Parathyroid adenoma (tissue), 2 donors: ENCODE measurements around the gene IGFL1.
A peak's percentile ranks its signal among the peaks of the same experiment; 100 is the strongest.
"Not testable (repeated sequence)": the region's sequence is repeated elsewhere in the genome, so short reads cannot be mapped to it uniquely, and the experiment has no call there.

Experiments used
- H2AFZ ChIP-seq: fragments of 300-600 bp; sonication (generic); one replicate; pipeline ENCODE4 v1.7.0; 2017; ENCODE audit warnings: antibody characterized with exemption, mild to moderate bottlenecking
- H3K27ac ChIP-seq: fragments of 300-600 bp; sonication (generic); one replicate; pipeline ENCODE4 v1.7.0; 2017
- H3K27me3 ChIP-seq: fragments of 300-600 bp; sonication (generic); one replicate; pipeline ENCODE4 v1.7.0; 2017; ENCODE audit warnings: low read length; ENCODE audit not compliant: control insufficient read depth, insufficient read depth
- H3K36me3 ChIP-seq: fragments of 300-600 bp; sonication (generic); one replicate; pipeline ENCODE4 v1.7.0; 2017; ENCODE audit warnings: low read length; ENCODE audit not compliant: control insufficient read depth, insufficient read depth
- H3K4me1 ChIP-seq: fragments of 300-600 bp; sonication (generic); one replicate; pipeline ENCODE4 v1.7.0; 2017; ENCODE audit warnings: control low read depth
- H3K4me2 ChIP-seq: fragments of 300-600 bp; sonication (generic); one replicate; pipeline ENCODE4 v1.7.0; 2017; ENCODE audit warnings: low read length
- H3K4me3 ChIP-seq: fragments of 300-600 bp; sonication (generic); one replicate; pipeline ENCODE4 v1.7.0; 2017; ENCODE audit warnings: low read depth, low read length
- H3K79me2 ChIP-seq: fragments of 300-600 bp; sonication (generic); one replicate; pipeline ENCODE4 v1.7.0; 2017; ENCODE audit warnings: control low read depth
- H3K9ac ChIP-seq: fragments of 300-600 bp; sonication (generic); one replicate; pipeline ENCODE4 v1.7.0; 2017; ENCODE audit warnings: mild to moderate bottlenecking
- H3K9me3 ChIP-seq: fragments of 300-600 bp; sonication (generic); one replicate; pipeline ENCODE4 v1.7.0; 2017; ENCODE audit warnings: low read length; ENCODE audit not compliant: control insufficient read depth
- CTCF ChIP-seq: fragments of 300-600 bp; sonication (generic); IDR thresholded peaks from one replicate; pipeline ENCODE4 v1.7.0; 2017; ENCODE audit warnings: antibody characterized with exemption, mild to moderate bottlenecking
- donor health status: primary hyperparathyroidism.

The IGFL1 gene

GRCh38 chr19:46206176-46206575, 23.4 kb upstream of the IGFL1 start:
- Histone ChIP-seq H3K4me2 (no peak overlapping the region), H3K79me2 (no peaks in the 10 kb centered on the region), H2AFZ (peak overlapping the region; percentile 54), H3K27ac (no peak overlapping the region), H3K4me1 (peaks cover 6% of the 10 kb centered on the region), H3K9ac (no peak overlapping the region), H3K9me3 (no peaks in the 10 kb centered on the region), H3K36me3 (no peaks in the 10 kb centered on the region), H3K27me3 (no peaks in the 10 kb centered on the region), H3K4me3 (no peak overlapping the region)
- TF ChIP-seq CTCF: no peak

GRCh38 chr19:46206682-46207081, 22.9 kb upstream of the IGFL1 start:
- no peak overlapping the region for H3K4me2 ChIP-seq
- no peak overlapping the region for H3K9ac ChIP-seq
- peaks cover 11% of the 10 kb centered on the region for H3K4me1 ChIP-seq
- no peaks in the 10 kb centered on the region for H3K27me3 ChIP-seq
- no peak overlapping the region for H2AFZ ChIP-seq
- no peaks in the 10 kb centered on the region for H3K79me2 ChIP-seq
- H3K27ac ChIP-seq: no peak overlapping the region
- no peak for TF ChIP-seq CTCF
- H3K36me3 ChIP-seq: no peaks in the 10 kb centered on the region
- no peaks in the 10 kb centered on the region for H3K9me3 ChIP-seq
- no peak overlapping the region for H3K4me3 ChIP-seq

- peaks cover 17% of the 10 kb centered on the region for H3K4me1 ChIP-seq
- H3K27me3 ChIP-seq, H3K9me3 ChIP-seq, H3K4me3 ChIP-seq, H3K79me2 ChIP-seq, H3K4me2 ChIP-seq, H3K9ac ChIP-seq, H3K36me3 ChIP-seq, H3K27ac ChIP-seq, H2AFZ ChIP-seq: not testable (repeated sequence)
These were observed 21.7 kb upstream of the IGFL1 start for GRCh38 chr19:46207858-46208257.

- Histone ChIP-seq H3K4me2 (no peak overlapping the region), H3K4me3 (no peak overlapping the region)
These were observed 20.5 kb upstream of the IGFL1 start for GRCh38 chr19:46209051-46209450.

GRCh38 chr19:46209472-46209871, 20.1 kb upstream of the IGFL1 start:
- Histone ChIP-seq H3K9ac (no peak overlapping the region), H3K4me1 (peaks cover 17% of the 10 kb centered on the region), H3K9me3 (no peaks in the 10 kb centered on the region), H3K4me2 (no peak overlapping the region), H2AFZ (no peak overlapping the region), H3K27ac (no peak overlapping the region), H3K4me3 (no peak overlapping the region), H3K79me2 (no peaks in the 10 kb centered on the region), H3K36me3 (no peaks in the 10 kb centered on the region), H3K27me3 (no peaks in the 10 kb centered on the region)
- no peak for TF ChIP-seq CTCF

More at GRCh38 chr19:46209051-46209450, 20.5 kb upstream of the IGFL1 start:
- Histone ChIP-seq H3K9me3 (no peaks in the 10 kb centered on the region), H3K79me2 (no peaks in the 10 kb centered on the region), H2AFZ (no peak overlapping the region), H3K27me3 (no peaks in the 10 kb centered on the region), H3K9ac (no peak overlapping the region), H3K36me3 (no peaks in the 10 kb centered on the region), H3K4me1 (peaks cover 17% of the 10 kb centered on the region), H3K27ac (no peak overlapping the region)
- TF ChIP-seq CTCF: no peak
